Upper lobe of left lung (tissue), 4 donors: ENCODE measurements around the gene CFL1.
A peak's percentile ranks its signal among the peaks of the same experiment; 100 is the strongest.

Experiments used
- CTCF ChIP-seq, 6 experiments: fragments of 450-650 bp in 4 of 6; fragments of 200-600 bp in 2 of 6; sonication (generic) in 2 of 6; IDR thresholded peaks; one replicate each; pipeline ENCODE4 v1.5.1; 2016 to 2019; ENCODE audit warnings: antibody characterized with exemption in 6 of 6
- POLR2A ChIP-seq, 4 donors: fragments of 450-650 bp; IDR thresholded peaks; one replicate each; pipeline ENCODE4 v1.5.1; 2016 to 2017; ENCODE audit warnings: antibody characterized with exemption in 4 of 4, mild to moderate bottlenecking in 2 of 4
- POLR2AphosphoS5 ChIP-seq, 2 donors: sonication (generic); formaldehyde crosslinking; IDR thresholded peaks; one replicate each; pipeline ENCODE4 v1.5.1; 2017; ENCODE audit warnings: antibody characterized with exemption in 2 of 2

- TF ChIP-seq CTCF (IDR thresholded peaks at IDR 0.05) (no peak), POLR2AphosphoS5 (IDR thresholded peaks at IDR 0.05) (no peak), POLR2A (IDR thresholded peaks at IDR 0.05) (peak in 1 of 4 donors; percentile 9)
Measured at GRCh38 chr11:65859812-65860277, 1.9 kb upstream of the CFL1 start.
